GM12891 (cell line): ENCODE data around the gene MS4A4E.
"Not testable (repeated sequence)": the region's sequence is repeated elsewhere in the genome, so short reads cannot be mapped to it uniquely, and the experiment has no call there.

ENCODE experiments used
- POLR2A ChIP-seq: IDR thresholded peaks from 2 replicates; pipeline ENCODE4 v1.6.1; 2011; ENCODE audit warnings: low read depth, low read length, control low read depth
- POLR2AphosphoS5 ChIP-seq: IDR thresholded peaks from 2 replicates; pipeline ENCODE4 v1.6.1; 2011; ENCODE audit warnings: low read depth, low read length, control low read depth
- POU2F2 ChIP-seq: IDR thresholded peaks from 2 replicates; pipeline ENCODE4 v1.6.1; 2011; ENCODE audit warnings: low read depth, mild to moderate bottlenecking, control low read depth, low read length, moderate library complexity
- TAF1 ChIP-seq: IDR thresholded peaks from 2 replicates; pipeline ENCODE4 v1.6.1; 2011; ENCODE audit warnings: low read depth, low read length, control low read depth

DNA sequence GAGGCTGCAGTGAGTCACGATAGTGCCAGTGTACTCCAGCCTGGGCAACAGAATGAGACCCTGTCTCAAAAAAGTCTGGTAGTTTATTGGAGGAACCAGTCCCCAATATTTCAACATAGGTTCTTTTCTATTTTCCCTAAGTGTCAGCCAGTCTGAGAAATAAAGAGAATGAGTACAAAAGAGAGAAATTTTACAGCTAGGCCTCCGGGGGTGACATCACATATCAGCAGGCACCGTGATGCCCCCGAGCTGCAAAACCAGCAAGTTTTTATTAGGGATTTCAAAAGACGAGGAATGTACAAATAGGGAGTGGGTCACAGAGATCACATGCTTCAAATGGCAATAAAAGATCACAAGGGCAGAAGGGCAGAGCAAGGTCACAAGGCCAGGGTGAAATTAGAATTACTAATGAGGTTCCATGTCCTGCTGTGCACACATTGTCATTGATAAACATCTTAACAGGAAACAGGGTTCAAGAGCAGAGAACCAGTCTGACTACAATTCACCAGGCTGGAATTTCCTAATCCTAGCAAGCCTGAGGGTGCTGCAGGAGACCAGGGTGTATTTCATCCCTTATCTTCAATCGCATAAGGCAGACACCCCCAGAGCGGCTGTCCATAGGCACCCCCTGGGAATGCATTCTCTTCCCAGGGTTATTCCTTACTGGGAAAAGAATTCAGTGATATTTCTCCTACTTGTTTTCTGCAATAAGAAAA is 42.6 kb upstream of the MS4A4E start:
- TF ChIP-seq POLR2A, POLR2AphosphoS5, TAF1, POU2F2: not testable (repeated sequence)
